Thyroid gland (tissue), 4 donors: Measurements from ENCODE around the gene UBAP1. TPM values are rescaled to one million over a fixed set of nuclear protein-coding genes. Genes with fewer than 3 reads are reported as not detected.
"Not testable (repeated sequence)": the region's sequence is repeated elsewhere in the genome, so short reads cannot be mapped to it uniquely, and the experiment has no call there.

ENCODE experiments used
- DNase-seq, 2 donors: peaks; one replicate each; pipeline ENCODE4 v3.0.0-alpha.2; 2019
- H3K27ac ChIP-seq, 3 donors: fragments of 200-600 bp; sonication (generic); 1 replicate in 2 of 3; 2 replicates in 1 of 3; pipeline ENCODE4 v1.5.1; 2016 to 2019; ENCODE audit warnings: mild to moderate bottlenecking in 1 of 3, moderate library complexity in 1 of 3
- H3K27me3 ChIP-seq: fragments of 200-600 bp; sonication (generic); one replicate; pipeline ENCODE4 v1.5.1; 2019
- H3K36me3 ChIP-seq, 2 donors: fragments of 200-600 bp; sonication (generic); one replicate each; pipeline ENCODE4 v1.5.1; 2016 to 2019
- H3K4me1 ChIP-seq, 2 donors: fragments of 200-600 bp; sonication (generic); one replicate each; pipeline ENCODE4 v1.5.1; 2017 to 2019
- H3K4me3 ChIP-seq, 3 donors: fragments of 200-600 bp; sonication (generic); replicated peaks in 1 of 3; 1 replicate in 2 of 3; 2 replicates in 1 of 3; pipeline ENCODE4 v1.5.1; 2016; ENCODE audit warnings: mild to moderate bottlenecking in 1 of 3
- H3K9me3 ChIP-seq: fragments of 200-600 bp; sonication (generic); one replicate; pipeline ENCODE4 v1.5.1; 2017
- CTCF ChIP-seq, 6 experiments: fragments of 200-600 bp in 3 of 6; fragments of 450-650 bp in 3 of 6; sonication (generic) in 3 of 6; IDR thresholded peaks; one replicate each; pipeline ENCODE4 v1.5.1; 2016 to 2019; ENCODE audit warnings: antibody characterized with exemption in 6 of 6, mild to moderate bottlenecking in 2 of 6, inconsistent platforms in 1 of 6, moderate library complexity in 1 of 6
- POLR2A ChIP-seq, 2 donors: fragments of 450-650 bp; IDR thresholded peaks; one replicate each; pipeline ENCODE4 v1.6.1; 2017; ENCODE audit warnings: antibody characterized with exemption in 2 of 2, mild to moderate bottlenecking in 2 of 2, moderate library complexity in 1 of 2
- WGBS, 2 donors: methylation state at CpG; one replicate each; pipeline ENCODE4 v1.1.5; 2017; 5-methylcytosine and 5-hydroxymethylcytosine counted together
- intact Hi-C: fragments of 100-400 bp; cut with DNase I; formaldehyde crosslinking; loops from one replicate; pipeline ENCODE4 v1.15.1; 2023
- total RNA-seq, 4 donors: library from RNA; depleted of rRNA; stranded (reverse); fragments of >200 nt; gene quantifications; one replicate each; pipeline ENCODE4 v1.2.3, GENCODE V29; 2016

Gene UBAP1
- total RNA-seq, 4 donors from 2014 or later, result 41.3 to 50.5 (median 44.8) TPM

GRCh38 chr9:34224349-34224748 lies 45.5 kb downstream of the UBAP1 start:
- Histone ChIP-seq H3K36me3 (no peaks in the 10 kb centered on the region), H3K4me1 (peaks cover 9 to 13% of the 10 kb centered on the region in 2 donors), H3K4me3 (no peak overlapping the region), H3K27ac (no peak overlapping the region), H3K9me3 (no peaks in the 10 kb centered on the region), H3K27me3 (no peaks in the 10 kb centered on the region)
- no peak for DNase-seq
- no peak for TF ChIP-seq CTCF (IDR thresholded peaks at IDR 0.05)
- TF ChIP-seq POLR2A (IDR thresholded peaks at IDR 0.05), result no peak
- intact Hi-C loops, result no loop called here
- WGBS, 2 donors, result 88 to 92% methylated on average over 12 of the region's 12 CpGs

- H3K9me3 ChIP-seq, H3K27ac ChIP-seq, H3K4me3 ChIP-seq, H3K36me3 ChIP-seq, H3K27me3 ChIP-seq, DNase-seq, intact Hi-C loops: not testable (repeated sequence)
- 93 to 95% methylated on average over 9 of the region's 9 CpGs for WGBS, 2 donors
- H3K4me1 ChIP-seq, result peaks cover 9 to 13% of the 10 kb centered on the region in 2 donors
Measured at GRCh38 chr9:34226144-34226760, 47.4 kb downstream of the UBAP1 start.

- DNase-seq, result no peak
- H3K9me3 ChIP-seq, result no peaks in the 10 kb centered on the region
- no peak for TF ChIP-seq POLR2A (IDR thresholded peaks at IDR 0.05)
- no peak for TF ChIP-seq CTCF (IDR thresholded peaks at IDR 0.05)
- intact Hi-C loops, result no loop called here
- no peaks in the 10 kb centered on the region for H3K36me3 ChIP-seq
- H3K27me3 ChIP-seq, result no peaks in the 10 kb centered on the region
- H3K4me3 ChIP-seq, result no peak overlapping the region
- peaks cover under 1 to 6% of the 10 kb centered on the region in 2 donors for H3K4me1 ChIP-seq
- H3K27ac ChIP-seq, result no peak overlapping the region
- 95 to 97% methylated on average over 2 of the region's 2 CpGs for WGBS, 2 donors
Measured at GRCh38 chr9:34227445-34227844, 48.6 kb downstream of the UBAP1 start.

GRCh38 chr9:34230556-34230955 lies 51.7 kb downstream of the UBAP1 start:
- no peak overlapping the region for H3K4me3 ChIP-seq
- no peak for DNase-seq
- TF ChIP-seq POLR2A (IDR thresholded peaks at IDR 0.05), result no peak
- no peak for TF ChIP-seq CTCF (IDR thresholded peaks at IDR 0.05)
- intact Hi-C loops, result no loop called here
- no peak overlapping the region for H3K27ac ChIP-seq
- 95% methylated on average over 4 of the region's 4 CpGs for WGBS, 2 donors
- H3K4me1 ChIP-seq, result no peaks in the 10 kb centered on the region
- no peaks in the 10 kb centered on the region for H3K27me3 ChIP-seq
- H3K36me3 ChIP-seq, result peaks cover 2% of the 10 kb centered on the region in 2 donors
- H3K9me3 ChIP-seq, result no peaks in the 10 kb centered on the region

- Histone ChIP-seq H3K4me3 (no peak overlapping the region), H3K36me3 (peaks cover 11 to 13% of the 10 kb centered on the region in 2 donors), H3K9me3 (no peaks in the 10 kb centered on the region), H3K4me1 (no peaks in the 10 kb centered on the region), H3K27me3 (no peaks in the 10 kb centered on the region), H3K27ac (no peak overlapping the region)
- intact Hi-C loops, result no loop called here
- DNase-seq, result no peak
- WGBS, 2 donors, result 96 to 100% methylated on average over 2 of the region's 2 CpGs
- TF ChIP-seq POLR2A (IDR thresholded peaks at IDR 0.05) (no peak), CTCF (IDR thresholded peaks at IDR 0.05) (no peak)
Measured at GRCh38 chr9:34232201-34232600, 53.4 kb downstream of the UBAP1 start.
